RWPE2 (cell line): Measurements from ENCODE around the gene KIAA0825.

Experiments
- ATAC-seq: fragments of 200-7000 bp; cut with Tn5 transposase; 3 replicates; pipeline ENCODE4 v1.9.1; 2021; ENCODE audit warnings: low read depth
- DNase-seq: peaks from one replicate; pipeline ENCODE4 v3.0.0-alpha.2; 2020; ENCODE audit warnings: low spot score
- H3K27ac ChIP-seq: fragments of 450-650 bp; 2 replicates; pipeline ENCODE4 v1.5.1; 2017; ENCODE audit warnings: mild to moderate bottlenecking; ENCODE audit not compliant: poor library complexity, severe bottlenecking
- H3K27me3 ChIP-seq: fragments of 250-450 bp; sonication (Bioruptor Pico); 2 replicates; pipeline ENCODE4 v1.5.1; 2021; ENCODE audit warnings: mild to moderate bottlenecking, moderate library complexity; ENCODE audit not compliant: insufficient read depth, poor library complexity, severe bottlenecking
- H3K36me3 ChIP-seq: fragments of 250-450 bp; sonication (Bioruptor Pico); 2 replicates; pipeline ENCODE4 v1.5.1; 2020; ENCODE audit warnings: low read depth, mild to moderate bottlenecking, moderate library complexity
- H3K4me1 ChIP-seq: fragments of 250-450 bp; sonication (Bioruptor Pico); 2 replicates; pipeline ENCODE4 v1.5.1; 2021; ENCODE audit warnings: mild to moderate bottlenecking, moderate library complexity; ENCODE audit not compliant: insufficient read depth, poor library complexity, severe bottlenecking
- H3K4me3 ChIP-seq: fragments of 250-450 bp; sonication (Bioruptor Pico); 2 replicates; pipeline ENCODE4 v1.5.1; 2021; ENCODE audit warnings: mild to moderate bottlenecking, moderate library complexity; ENCODE audit not compliant: severe bottlenecking
- H3K9me3 ChIP-seq: fragments of 250-450 bp; sonication (Bioruptor Pico); 2 replicates; pipeline ENCODE4 v1.5.1; 2021; ENCODE audit warnings: mild to moderate bottlenecking, moderate library complexity; ENCODE audit not compliant: severe bottlenecking
- CTCF ChIP-seq: fragments of 450-650 bp; IDR thresholded peaks from one replicate; pipeline ENCODE4 v1.5.1; 2017; ENCODE audit warnings: mild to moderate bottlenecking, moderate library complexity; ENCODE audit not compliant: poor library complexity, severe bottlenecking

Gene KIAA0825

GRCh38 chr5:94260096-94260495, 358.3 kb downstream of the KIAA0825 start:
- H3K27me3 ChIP-seq: peaks cover 3% of the 10 kb centered on the region
- no peak for TF ChIP-seq CTCF

GRCh38 chr5:94254214-94254613, 364.2 kb downstream of the KIAA0825 start:
- no peak overlapping the region for H3K27ac ChIP-seq
- H3K36me3 ChIP-seq: no peaks in the 10 kb centered on the region
- no peaks in the 10 kb centered on the region for H3K9me3 ChIP-seq
- no peaks in the 10 kb centered on the region for H3K4me1 ChIP-seq
- ATAC-seq (no peak), DNase-seq (no peak)
- H3K27me3 ChIP-seq: peaks cover 3% of the 10 kb centered on the region
- no peak overlapping the region for H3K4me3 ChIP-seq
- TF ChIP-seq CTCF: no peak

More at GRCh38 chr5:94260096-94260495, 358.3 kb downstream of the KIAA0825 start:
- H3K9me3 ChIP-seq: no peaks in the 10 kb centered on the region
- H3K36me3 ChIP-seq: no peaks in the 10 kb centered on the region
- no peak for ATAC-seq
- no peaks in the 10 kb centered on the region for H3K4me1 ChIP-seq
- no peak overlapping the region for H3K27ac ChIP-seq
- no peak for DNase-seq
- H3K4me3 ChIP-seq: no peak overlapping the region

GRCh38 chr5:94250985-94251384, 367.4 kb downstream of the KIAA0825 start:
- ATAC-seq (no peak), DNase-seq (no peak)
- H3K27ac ChIP-seq: no peak overlapping the region
- H3K36me3 ChIP-seq: no peaks in the 10 kb centered on the region
- no peaks in the 10 kb centered on the region for H3K9me3 ChIP-seq
- no peak overlapping the region for H3K4me3 ChIP-seq
- no peaks in the 10 kb centered on the region for H3K4me1 ChIP-seq
- TF ChIP-seq CTCF: no peak
- no peaks in the 10 kb centered on the region for H3K27me3 ChIP-seq

- no peak for TF ChIP-seq CTCF
- Histone ChIP-seq H3K9me3 (no peaks in the 10 kb centered on the region), H3K4me3 (no peak overlapping the region), H3K27me3 (no peaks in the 10 kb centered on the region), H3K4me1 (no peaks in the 10 kb centered on the region), H3K27ac (no peak overlapping the region), H3K36me3 (no peaks in the 10 kb centered on the region)
- no peak for DNase-seq
- no peak for ATAC-seq
These were observed 369.0 kb downstream of the KIAA0825 start for GRCh38 chr5:94249430-94249829.

GRCh38 chr5:94248175-94248875, 370.1 kb downstream of the KIAA0825 start:
- H3K9me3 ChIP-seq: no peaks in the 10 kb centered on the region
- H3K4me3 ChIP-seq: no peak overlapping the region
- TF ChIP-seq CTCF: no peak
- no peak for ATAC-seq
- H3K4me1 ChIP-seq: no peaks in the 10 kb centered on the region
- H3K27ac ChIP-seq: no peak overlapping the region
- no peaks in the 10 kb centered on the region for H3K27me3 ChIP-seq
- DNase-seq: no peak
- no peaks in the 10 kb centered on the region for H3K36me3 ChIP-seq
